Amniotic epithelial cell (primary cell): ENCODE results near the gene CDK13.

Experiments used
- DNase-seq: peaks from one replicate; pipeline ENCODE4 v3.0.0-alpha.2; 2010; ENCODE audit warnings: low read depth

Gene CDK13

DNA sequence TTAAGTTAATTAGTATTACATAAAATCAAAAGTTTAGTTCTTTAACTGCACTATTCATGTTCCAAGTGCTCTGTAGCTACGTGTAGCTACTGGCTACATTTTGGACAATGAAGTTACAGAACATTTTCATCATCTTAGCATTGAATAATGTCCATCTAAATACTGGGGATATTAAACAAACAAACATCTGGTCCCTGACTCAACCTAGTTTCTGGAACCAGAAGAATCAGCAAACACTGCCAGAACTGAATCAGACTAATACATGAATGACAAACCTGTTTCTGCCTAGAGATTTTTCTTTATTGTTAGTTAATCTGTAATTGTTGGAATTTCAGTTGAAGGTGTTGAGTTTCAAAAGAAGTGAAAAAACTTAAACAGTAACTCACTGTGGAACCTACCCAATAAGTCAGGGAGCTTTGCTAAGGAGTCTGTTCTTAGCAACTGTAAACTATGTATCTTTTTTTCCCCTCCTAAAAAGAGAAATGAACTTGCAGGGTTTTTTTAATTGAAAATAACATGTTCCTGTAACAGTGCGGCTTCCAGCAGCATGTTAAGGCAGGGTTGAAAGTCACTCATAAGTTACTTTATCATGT lies 58.3 kb downstream of the CDK13 start:
- peak; percentile 60 for DNase-seq

DNA sequence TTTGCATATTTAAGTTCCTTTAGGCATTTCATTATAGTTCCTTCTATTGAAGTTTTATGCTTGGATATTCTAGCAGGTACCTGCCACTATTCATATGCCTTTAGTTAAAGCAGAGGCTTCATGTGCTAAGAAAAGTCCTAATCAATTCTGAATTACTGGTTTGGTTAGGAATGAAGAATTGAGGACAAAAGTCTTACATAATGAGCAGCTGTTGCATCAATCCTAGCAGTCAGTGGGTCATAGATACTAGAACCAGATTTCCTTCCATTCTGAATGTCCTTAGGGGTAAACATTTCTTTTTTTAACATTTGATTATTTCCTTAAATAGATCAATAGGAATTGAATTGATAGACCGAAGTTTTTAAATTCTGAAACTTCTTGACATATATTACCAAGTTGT lies 59.2 kb downstream of the CDK13 start:
- no peak for DNase-seq

DNA sequence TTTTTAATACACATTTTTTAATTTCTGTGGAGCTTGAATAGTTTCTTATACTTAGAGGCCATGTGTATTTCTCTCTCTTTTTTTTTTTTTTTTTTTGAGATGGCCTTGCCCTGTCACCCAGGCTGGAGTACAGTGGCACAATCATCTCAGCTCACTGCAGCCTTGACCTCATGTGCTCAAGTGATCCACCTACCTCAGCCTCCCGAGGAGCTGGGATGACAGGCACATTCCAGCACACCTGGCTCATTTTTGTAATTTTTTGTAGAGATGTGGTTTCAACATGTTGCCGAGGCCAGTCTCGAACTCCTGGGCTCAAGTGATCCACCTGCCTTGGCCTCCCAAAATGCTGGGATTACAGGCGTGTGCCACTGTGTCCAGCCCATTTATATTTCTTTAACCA lies 64.3 kb downstream of the CDK13 start:
- DNase-seq = no peak

DNA sequence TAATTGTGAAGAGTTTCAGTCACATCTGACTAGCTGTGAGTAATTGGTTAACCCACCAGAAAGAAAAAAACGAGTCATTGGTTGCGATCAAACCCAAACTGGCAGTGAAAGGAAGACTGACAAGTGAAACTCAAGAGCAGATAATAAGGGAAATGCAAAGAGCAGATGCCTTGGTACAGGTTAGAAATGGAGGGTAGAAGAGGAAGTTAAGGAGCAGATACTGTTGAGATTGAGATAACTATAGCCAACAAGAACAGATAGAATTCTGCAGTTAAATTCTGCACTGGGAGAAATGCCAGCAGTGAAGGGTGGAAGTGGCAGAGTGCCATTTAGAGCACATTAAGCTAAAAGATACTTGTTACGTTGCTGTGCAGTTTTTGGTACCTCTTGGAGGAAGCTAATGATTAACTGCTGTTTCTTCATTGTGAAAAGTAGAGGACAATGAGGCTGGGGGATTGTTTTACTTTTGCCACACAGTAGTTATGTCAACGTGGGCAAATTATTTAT lies 65.8 kb downstream of the CDK13 start:
- DNase-seq = peak; percentile 32

DNA sequence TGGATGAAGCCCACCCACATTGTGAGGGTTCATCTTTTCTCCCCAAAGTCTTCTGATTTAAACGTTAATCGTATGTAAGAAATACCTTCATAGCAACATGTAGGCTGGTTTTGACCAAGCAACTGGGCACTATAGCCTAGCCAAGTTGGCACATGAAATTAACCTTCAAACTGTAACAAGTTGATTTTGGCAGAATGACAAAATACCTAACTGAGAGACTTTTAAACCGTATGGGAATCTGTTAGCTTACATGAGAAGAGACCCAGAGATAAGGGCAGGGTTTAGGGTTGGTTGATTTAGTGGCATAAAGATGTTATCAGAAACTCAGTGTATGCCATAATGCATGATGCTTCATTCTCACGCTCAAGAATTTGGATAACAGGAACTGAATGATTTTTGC lies 69.5 kb downstream of the CDK13 start:
- DNase-seq = no peak

DNA sequence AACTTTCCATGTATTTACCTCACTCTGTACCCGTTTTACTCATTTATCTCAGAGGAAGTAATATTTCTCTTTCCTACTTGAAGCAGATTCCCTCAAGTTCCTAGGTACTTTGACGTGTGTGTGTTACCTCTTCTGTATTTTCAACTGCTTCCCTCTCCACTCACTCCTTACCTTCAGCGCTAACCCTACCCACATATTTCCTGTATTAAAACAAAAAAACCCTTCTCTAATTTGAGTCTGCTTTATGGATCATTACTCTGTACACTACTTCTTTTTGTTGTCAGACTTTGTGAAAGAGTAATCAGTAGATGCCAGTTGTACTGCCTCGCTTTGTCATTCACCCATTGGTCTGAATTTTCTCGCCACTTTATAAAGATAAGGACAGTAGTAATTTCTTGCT lies 74.0 kb downstream of the CDK13 start:
- DNase-seq = no peak

DNA sequence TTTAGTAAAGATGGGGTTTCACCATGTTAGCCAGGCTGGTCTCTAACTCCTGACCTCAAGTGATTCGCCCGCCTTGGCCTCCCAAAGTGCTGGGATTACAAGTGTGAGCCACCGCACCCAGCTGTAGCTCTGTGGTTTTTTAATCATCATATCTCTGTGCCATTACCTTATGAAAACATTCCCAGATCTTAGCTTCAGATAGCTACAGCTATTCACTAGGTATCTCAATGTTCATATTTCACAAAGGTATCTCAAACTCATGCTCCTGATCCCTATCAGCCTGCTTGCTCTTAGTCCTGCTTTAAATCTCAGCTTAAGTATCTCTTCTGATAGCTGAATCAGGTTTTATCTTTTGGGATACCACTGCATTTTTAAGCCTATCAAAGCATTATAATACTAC lies 74.8 kb downstream of the CDK13 start:
- peak; percentile 11 for DNase-seq

DNA sequence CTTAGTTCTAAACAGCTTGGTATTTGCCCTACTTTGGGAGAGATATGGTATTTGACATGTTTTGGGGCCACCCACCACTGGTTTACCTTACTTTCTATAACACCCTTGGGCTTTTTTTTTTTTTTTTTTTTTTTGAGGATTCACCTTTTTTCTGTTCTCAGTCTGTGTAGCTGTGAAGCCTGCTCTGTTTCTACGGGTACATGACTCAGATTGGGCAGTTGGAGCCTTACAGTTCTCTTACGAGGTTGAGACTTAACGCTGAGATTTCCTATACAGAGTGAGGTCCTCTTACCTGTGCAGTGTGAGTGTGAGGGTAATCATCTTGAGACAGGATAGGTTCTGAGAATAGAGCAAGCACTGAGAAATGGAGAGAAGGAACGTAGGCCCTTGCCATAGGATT lies 77.5 kb downstream of the CDK13 start:
- no peak for DNase-seq

DNA sequence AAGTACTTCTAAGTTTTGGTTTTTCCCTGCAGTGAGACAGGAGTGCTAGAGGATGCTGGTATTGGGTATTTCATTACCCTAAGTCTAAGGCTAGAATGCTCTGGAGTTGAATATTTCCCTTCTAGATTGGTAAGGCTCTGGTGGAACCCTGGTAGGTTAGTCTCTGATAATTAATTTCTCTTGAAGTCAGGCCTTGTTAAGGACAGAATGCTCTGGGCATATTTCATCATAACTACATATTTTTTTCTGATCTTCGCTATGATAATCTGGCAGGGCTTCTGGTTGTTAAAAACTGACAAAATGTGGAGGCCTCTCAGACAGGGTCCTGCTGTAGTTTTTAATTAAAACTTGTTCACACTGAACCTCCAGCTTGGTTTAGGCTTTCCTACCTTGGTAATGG lies 83.8 kb downstream of the CDK13 start:
- DNase-seq = peak; percentile 43

DNA sequence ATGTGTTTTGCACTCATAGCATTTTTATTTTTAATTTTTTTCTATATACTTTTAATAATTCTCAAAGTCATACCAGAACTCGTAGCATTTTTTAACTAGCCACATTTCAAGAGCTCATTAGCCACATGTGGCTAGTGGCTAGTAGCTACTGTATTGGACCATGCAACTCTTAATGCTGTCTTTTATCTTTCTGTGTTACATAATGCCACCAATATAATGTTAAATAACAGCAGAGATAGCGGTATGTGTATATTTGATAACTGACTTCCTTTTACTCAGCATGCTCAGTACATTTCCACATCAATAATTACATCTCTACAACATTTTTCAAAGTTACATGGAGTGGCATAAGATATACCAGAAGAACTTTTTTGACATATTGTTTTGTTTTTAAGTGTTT lies 91.4 kb downstream of the CDK13 start:
- no peak for DNase-seq

DNA sequence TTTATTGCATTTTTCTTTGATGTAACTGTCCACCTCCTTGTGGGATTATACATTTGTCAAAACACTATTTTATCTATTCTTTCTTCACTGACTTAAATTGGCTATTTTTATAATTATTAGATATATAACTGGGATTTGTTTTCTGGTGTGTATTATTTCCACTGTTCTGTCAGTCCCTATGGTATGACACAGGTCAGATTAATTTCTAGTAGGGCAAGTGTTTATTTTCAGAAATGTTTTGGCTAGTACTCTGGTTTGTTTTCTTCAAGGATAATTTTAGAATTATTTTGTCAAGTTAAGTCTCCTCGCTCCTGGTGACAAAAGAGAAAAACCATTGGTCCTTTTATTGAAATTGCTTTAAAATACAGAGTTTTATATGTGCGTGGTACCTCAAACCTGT lies 93.1 kb downstream of the CDK13 start:
- DNase-seq = no peak

DNA sequence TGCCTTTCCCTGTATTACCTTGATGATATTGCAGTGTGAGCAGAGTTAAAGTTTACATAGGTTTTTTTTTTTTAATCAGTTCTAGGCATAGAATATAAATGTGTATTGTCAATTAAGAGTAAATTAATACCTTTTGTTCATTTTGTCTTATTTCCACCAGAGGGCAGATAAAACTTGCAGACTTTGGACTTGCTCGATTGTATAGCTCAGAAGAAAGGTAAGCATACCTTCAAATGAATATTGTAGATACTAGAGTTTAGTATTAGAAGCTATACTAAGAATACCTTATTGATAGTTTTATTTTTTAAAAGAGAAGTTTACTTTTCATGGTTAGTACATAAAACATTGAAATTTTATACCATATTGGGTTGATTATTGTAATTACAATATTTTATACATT lies 97.6 kb downstream of the CDK13 start:
- no peak for DNase-seq

DNA sequence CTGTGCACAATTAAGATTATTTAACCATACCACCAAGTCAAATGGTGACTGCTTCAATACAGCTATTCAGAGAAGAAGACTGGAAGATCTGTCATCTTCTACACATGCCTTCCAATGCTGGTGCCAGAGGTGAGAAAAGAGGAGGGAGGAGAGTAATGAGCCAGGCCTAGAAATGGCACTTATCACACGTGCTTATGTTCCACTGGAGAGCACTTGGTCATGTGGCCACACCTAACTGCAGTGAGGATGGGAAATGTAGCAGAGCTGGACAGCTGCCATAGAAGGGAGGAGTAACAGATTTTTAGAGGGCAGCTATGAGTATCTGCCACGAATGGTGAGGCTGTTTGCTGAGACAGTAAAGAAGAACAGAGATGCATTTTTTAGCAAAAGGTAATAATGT lies 107.2 kb downstream of the CDK13 start:
- DNase-seq = peak; percentile 45

DNA sequence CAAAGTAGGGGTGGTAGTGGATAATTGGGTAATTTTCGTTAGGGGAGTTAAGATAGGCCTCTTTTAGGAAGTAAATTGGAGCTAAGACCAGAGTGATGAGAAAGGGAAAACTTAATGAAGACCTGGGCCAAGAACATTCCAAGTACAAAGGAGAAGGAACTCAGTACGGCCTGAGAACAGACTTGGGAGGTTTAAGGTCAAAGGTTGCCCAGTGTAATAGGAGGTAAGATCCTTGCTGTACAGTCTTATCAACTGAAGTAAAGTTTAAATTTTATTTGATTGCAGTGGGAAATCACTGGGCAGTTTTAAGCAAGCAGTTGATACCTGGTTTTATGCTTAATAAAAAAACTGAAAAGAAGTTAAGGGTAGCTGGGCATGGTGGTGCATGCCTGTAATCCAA lies 108.0 kb downstream of the CDK13 start:
- no peak for DNase-seq

DNA sequence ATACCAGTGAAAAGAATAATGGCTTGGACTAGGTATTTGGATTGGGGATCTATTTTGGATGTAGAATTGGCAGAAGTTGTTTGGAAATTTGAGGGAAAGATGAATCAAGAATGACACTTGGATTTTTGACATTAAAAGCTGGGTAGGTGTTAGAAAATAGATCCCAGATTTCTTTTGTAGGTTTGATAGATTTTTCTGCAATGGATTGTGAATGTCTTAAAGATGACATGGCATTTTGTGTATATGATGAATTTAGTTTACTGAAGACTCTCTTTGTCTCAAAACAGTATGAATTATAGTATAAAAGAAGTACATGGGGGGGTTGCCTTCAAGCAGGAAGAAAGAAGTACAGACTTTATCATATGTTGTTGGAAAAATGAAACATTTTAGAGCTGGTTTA lies 108.6 kb downstream of the CDK13 start:
- DNase-seq = peak; percentile 23

DNA sequence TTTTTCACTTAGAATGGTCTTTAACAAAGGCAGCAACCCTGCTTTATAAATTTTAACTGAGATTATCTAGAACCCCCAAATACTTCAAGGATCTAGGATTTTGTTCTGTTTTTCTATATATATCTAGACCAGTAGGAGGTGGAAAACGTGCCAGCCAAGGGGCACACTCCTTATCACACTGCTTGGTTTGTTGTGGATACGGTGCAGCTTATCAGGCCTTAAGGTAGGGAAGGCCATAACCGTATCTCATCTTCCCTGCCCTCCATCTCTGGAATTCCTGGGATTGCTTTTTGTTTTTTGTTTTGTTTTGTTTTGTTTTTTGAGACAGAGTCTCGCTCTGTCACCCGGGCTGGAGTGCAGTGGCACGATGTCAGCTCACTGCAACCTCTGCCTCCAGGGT lies 109.0 kb downstream of the CDK13 start:
- DNase-seq = peak; percentile 31

DNA sequence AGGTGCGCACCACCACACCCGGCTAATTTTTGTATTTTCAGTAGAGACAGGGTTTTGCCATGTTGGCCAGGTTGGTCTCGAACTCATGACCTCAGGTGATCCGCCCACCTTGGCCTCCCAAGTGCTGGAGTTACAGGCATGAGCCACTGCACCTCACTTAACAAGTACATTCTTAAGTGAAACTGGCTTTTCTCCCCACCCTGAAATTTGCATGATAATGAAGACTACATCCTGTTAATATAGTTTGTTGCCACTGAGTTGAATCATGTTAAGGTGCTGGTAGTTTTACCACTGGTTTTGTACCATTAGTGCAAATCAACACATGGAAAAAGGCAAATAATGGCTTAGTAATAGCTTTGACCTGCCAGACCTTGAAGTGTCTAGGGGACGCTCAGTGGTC lies 122.2 kb downstream of the CDK13 start:
- no peak for DNase-seq

DNA sequence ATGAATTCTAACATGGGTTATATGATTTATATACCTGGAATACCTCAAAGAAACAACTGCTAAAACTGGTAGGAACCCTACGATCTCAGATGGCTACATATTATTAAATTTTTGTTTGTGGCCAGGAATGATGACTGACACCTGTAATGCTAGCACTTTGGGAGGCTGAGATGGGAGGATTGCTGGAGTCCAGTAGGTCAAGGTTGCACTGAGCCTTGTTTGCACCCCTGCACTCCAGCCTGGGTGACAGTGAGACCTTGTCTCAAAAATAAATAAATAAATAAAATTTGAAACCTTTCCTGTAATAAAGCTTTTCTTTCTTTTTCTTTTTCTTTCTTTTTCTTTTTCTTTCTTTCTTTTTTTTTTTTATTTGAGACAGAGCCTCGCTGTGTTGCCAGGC lies 123.2 kb downstream of the CDK13 start:
- no peak for DNase-seq

DNA sequence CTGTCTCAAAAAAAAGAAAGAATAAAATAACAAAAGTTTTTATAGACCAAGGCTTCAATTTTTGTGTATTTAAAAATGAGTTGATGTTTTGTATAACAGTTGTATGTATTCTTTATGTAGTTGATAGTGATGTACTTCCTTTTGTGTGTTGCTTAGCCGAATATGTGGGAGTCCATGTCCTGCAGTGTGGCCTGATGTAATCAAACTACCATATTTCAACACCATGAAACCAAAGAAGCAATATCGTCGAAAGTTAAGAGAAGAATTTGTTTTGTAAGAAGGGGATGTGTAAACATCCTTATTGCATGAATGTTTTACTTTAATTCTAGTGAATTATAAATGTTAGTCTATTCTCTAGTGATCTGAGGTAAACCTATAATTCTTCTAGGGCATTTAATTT lies 127.8 kb downstream of the CDK13 start:
- DNase-seq = peak; percentile 86

DNA sequence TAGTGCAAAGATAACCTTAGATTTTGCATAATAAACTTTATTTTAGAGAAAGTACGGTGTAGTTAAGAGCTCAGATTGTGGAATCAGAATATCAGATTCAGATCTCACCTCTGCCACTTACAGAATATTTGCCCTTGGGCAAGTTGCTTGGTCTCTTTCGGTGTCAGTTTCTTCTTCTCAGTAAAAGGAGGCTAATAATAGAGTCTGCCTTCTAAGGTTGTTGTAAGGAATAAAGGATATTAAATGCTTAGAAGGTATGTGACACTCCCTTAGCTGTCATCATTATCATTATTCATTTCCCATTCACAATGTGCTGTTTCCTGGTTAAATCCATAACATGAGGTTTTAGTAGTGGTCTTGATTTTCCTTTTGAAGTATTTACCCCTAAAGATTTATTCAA lies 142.1 kb downstream of the CDK13 start:
- DNase-seq = no peak

DNA sequence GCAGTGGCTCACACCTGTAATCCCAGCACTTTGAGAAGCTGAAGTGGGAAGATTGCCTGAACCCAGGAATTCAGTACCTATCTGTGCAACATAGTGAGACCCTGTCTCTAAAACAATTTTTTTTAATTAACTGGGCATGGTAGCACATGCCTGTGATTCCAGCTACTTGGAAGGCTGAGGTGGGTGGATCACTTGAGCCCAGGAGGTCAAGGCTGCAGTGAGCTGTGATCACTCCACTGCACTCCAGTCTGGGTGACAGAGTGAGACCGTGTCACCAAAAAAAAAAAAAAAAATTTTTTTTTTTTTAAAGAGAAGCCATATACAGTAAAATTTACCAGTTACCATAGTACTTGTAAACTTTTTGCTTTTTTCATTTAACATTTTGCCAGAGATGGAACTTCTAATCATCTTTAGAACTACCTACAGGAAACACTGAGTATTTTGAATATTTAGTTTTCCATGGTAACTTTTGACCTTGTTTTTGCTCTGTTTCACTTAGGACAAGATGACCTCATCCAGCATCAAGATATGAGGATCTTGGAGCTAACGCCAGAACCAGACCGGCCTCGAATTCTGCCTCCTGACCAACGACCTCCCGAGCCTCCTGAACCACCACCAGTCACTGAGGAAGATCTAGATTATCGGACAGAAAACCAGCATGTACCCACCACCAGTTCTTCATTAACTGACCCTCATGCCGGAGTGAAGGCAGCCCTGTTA lies 143.7 kb downstream of the CDK13 start:
- peak; percentile 40 for DNase-seq

DNA sequence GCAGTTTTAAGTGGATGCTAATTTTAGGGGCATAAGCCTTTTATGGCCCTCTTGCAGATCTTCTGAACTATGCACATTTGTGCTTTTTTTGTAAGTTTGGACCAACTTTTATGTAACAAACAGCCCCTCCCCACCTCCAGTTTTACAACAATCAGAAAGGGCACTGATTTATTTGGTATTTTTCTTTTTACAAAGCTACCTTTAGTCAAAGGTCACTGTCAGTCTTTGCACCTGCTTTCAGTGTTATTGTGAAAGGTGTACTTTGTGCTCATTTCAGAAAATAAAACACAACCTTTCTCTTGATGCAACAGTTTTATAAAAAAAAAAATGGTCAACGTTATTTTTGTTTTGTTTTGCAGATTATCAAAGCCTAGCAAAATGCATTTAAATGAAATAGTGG lies 145.2 kb downstream of the CDK13 start:
- no peak for DNase-seq

DNA sequence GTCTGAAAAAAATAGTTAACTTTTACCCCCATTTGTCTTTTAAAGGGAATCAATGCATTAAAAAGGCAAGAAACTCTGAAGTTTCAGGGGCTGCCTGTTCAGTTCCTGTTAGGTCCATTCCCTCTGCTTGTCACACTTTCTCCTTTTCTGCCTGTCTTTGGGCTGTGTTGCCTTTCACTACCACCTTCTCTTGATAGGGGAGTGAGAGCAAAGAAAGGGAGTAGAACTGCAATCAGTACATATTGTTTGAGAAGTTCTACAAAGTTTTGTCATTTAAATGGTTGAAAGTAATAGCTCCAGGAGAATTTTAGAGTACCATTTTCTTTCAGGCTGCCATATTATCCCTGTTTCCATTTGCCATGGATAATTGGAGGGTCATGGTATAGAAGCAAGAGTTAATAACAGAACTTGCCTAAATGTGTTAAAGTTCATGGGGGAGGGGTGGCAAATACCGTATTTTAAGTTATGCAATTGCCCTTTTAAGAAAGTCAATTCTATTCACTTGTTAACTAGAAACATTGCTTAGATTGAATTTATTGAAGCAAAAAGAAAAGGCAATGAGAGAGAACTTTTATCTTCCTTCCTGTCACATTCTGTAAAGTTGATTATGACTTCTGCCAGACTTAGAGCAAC lies 145.8 kb downstream of the CDK13 start:
- DNase-seq = no peak

DNA sequence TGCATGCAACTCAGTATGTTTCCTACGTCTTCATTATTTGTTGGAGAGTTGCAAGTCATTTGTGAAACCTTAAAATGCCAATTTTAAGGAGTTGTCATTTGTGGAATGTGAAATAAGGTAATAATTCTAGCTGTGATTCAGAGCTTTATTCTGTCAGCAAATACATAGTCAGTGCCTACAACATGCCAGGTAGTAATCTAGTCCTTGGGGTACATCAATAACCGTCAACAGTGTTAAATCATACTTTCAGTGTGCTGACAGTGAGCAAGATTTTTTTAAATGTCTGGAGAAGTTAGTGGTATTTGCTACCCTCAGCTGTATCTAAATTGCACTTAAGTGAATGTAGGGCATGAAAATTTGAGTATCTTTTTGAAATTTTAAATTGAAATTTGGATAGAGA lies 147.7 kb downstream of the CDK13 start:
- no peak for DNase-seq
